Liver (tissue), 9 donors: ENCODE measurements around the gene CPNE4. TPM values are rescaled to one million over a fixed set of nuclear protein-coding genes. Genes with fewer than 3 reads are reported as not detected.

Experiments
- DNase-seq: peaks from one replicate; pipeline ENCODE4 v3.0.0-alpha.2; 2017; ENCODE audit warnings: low spot score
- H3K27ac ChIP-seq, 2 donors: one replicate each; pipeline ENCODE4 v1.7.0; 2013; ENCODE audit warnings: inconsistent platforms in 2 of 2, low read length in 2 of 2, control low read depth in 1 of 2, low read depth in 1 of 2, mild to moderate bottlenecking in 1 of 2
- H3K27me3 ChIP-seq, 4 donors: one replicate each; pipeline versions ENCODE4 v1.6.1 to v1.7.0; 2013; ENCODE audit warnings: low read length in 3 of 4, inconsistent platforms in 1 of 4, mild to moderate bottlenecking in 1 of 4, moderate library complexity in 1 of 4; ENCODE audit not compliant: control insufficient read depth in 4 of 4, insufficient read depth in 4 of 4
- H3K36me3 ChIP-seq, 4 donors: one replicate each; pipeline versions ENCODE4 v1.6.1 to v1.7.0; 2013; ENCODE audit warnings: low read length in 3 of 4, mild to moderate bottlenecking in 3 of 4, low read depth in 1 of 4, moderate library complexity in 1 of 4; ENCODE audit not compliant: control insufficient read depth in 4 of 4, insufficient read depth in 3 of 4
- H3K4me1 ChIP-seq, 4 donors: one replicate each; pipeline versions ENCODE4 v1.6.1 to v1.7.0; 2013; ENCODE audit warnings: low read length in 3 of 4, mild to moderate bottlenecking in 3 of 4, moderate library complexity in 1 of 4; ENCODE audit not compliant: control insufficient read depth in 4 of 4, insufficient read depth in 4 of 4
- H3K4me3 ChIP-seq, 3 donors: one replicate each; pipeline versions ENCODE4 v1.6.1 to v1.7.0; 2013; ENCODE audit warnings: low read length in 3 of 3, control low read depth in 1 of 3, low read depth in 1 of 3, mild to moderate bottlenecking in 1 of 3
- H3K9ac ChIP-seq, 2 donors: one replicate each; pipeline ENCODE4 v1.7.0; 2013; ENCODE audit warnings: low read length in 2 of 2, mild to moderate bottlenecking in 2 of 2, moderate library complexity in 2 of 2, control low read depth in 1 of 2, low read depth in 1 of 2
- H3K9me3 ChIP-seq, 4 donors: one replicate each; pipeline versions ENCODE4 v1.6.1 to v1.7.0; 2013; ENCODE audit warnings: low read length in 3 of 4; ENCODE audit not compliant: control insufficient read depth in 4 of 4
- EGR1 ChIP-seq, 2 donors: IDR thresholded peaks; 2 replicates each; pipeline ENCODE4 v1.6.1; 2016 to 2018; ENCODE audit warnings: antibody characterized with exemption in 2 of 2, low read depth in 2 of 2
- FOXA1 ChIP-seq: IDR thresholded peaks from 2 replicates; pipeline ENCODE4 v1.6.1; 2016; ENCODE audit warnings: antibody characterized with exemption
- FOXA2 ChIP-seq: IDR thresholded peaks from 2 replicates; pipeline ENCODE4 v1.6.1; 2016; ENCODE audit warnings: antibody characterized with exemption
- GABPA ChIP-seq, 2 donors: IDR thresholded peaks in 1 of 2; conservative IDR thresholded peaks in 1 of 2; 2 replicates each; pipeline ENCODE4 v1.6.1; 2016; ENCODE audit warnings: antibody characterized with exemption in 2 of 2, mild to moderate bottlenecking in 1 of 2, moderate library complexity in 1 of 2
- HNF4A ChIP-seq, 2 donors: conservative IDR thresholded peaks; 2 replicates each; pipeline ENCODE4 v1.6.1; 2016; ENCODE audit warnings: antibody characterized with exemption in 2 of 2, mild to moderate bottlenecking in 2 of 2
- HNF4G ChIP-seq: IDR thresholded peaks from 2 replicates; pipeline ENCODE4 v1.6.1; 2016; ENCODE audit warnings: antibody characterized with exemption
- JUND ChIP-seq, 2 donors: IDR thresholded peaks; 2 replicates each; pipeline ENCODE4 v1.6.1; 2016; ENCODE audit warnings: antibody characterized with exemption in 2 of 2
- NR2F2 ChIP-seq: IDR thresholded peaks from 2 replicates; pipeline ENCODE4 v1.6.1; 2016; ENCODE audit warnings: antibody characterized with exemption
- RAD21 ChIP-seq, 2 donors: IDR thresholded peaks; 2 replicates each; pipeline ENCODE4 v1.6.1; 2016; ENCODE audit warnings: antibody characterized with exemption in 2 of 2, mild to moderate bottlenecking in 2 of 2
- RXRA ChIP-seq, 2 donors: IDR thresholded peaks; 2 replicates each; pipeline ENCODE4 v1.6.1; 2017 to 2018; ENCODE audit warnings: antibody characterized with exemption in 2 of 2, mild to moderate bottlenecking in 1 of 2
- SP1 ChIP-seq: IDR thresholded peaks from 2 replicates; pipeline ENCODE4 v1.6.1; 2018; ENCODE audit warnings: antibody characterized with exemption, mild to moderate bottlenecking
- TAF1 ChIP-seq: conservative IDR thresholded peaks from 2 replicates; pipeline ENCODE4 v1.6.1; 2016; ENCODE audit warnings: antibody characterized with exemption, mild to moderate bottlenecking
- YY1 ChIP-seq: IDR thresholded peaks from 2 replicates; pipeline ENCODE4 v1.6.1; 2016; ENCODE audit warnings: antibody characterized with exemption, mild to moderate bottlenecking
- WGBS: extraction: QIAGEN DNeasy Blood & Tissue Kit; methylation state at CpG from one replicate; pipeline ENCODE4 v1.1.7; 2013; 5-methylcytosine and 5-hydroxymethylcytosine counted together
- polyA plus RNA-seq, 2 donors: library from polyadenylated mRNA; stranded (reverse) in 1 of 2; unstranded in 1 of 2; fragments of 200-250 nt in 1 of 2; fragments of >200 nt in 1 of 2; fragmentation: Nextera tagmentation in 1 of 2; extraction: Ambion mirVana in 1 of 2; gene quantifications; one replicate each; pipeline versions ENCODE4 v1.2.1 to v1.2.3, GENCODE V29; 2013 to 2015
- total RNA-seq, 2 donors: library from RNA; depleted of rRNA; stranded (reverse); fragments of >200 nt; gene quantifications; one replicate each; pipeline ENCODE4 v1.2.3, GENCODE V29; 2014
- TF ChIP-seq, protein P1 (sequence below): IDR thresholded peaks from 2 replicates; pipeline ENCODE4 v1.6.1; 2016; ENCODE audit warnings: antibody characterized with exemption, mild to moderate bottlenecking
- TF ChIP-seq, protein P2 (sequence below): IDR thresholded peaks from 2 replicates; pipeline ENCODE4 v1.6.1; 2016; ENCODE audit warnings: antibody characterized with exemption
- TF ChIP-seq, protein P3 (sequence below): IDR thresholded peaks from 2 replicates; pipeline ENCODE4 v1.6.1; 2016; ENCODE audit warnings: antibody characterized with exemption
- TF ChIP-seq, protein P4 (sequence below): IDR thresholded peaks from 2 replicates; pipeline ENCODE4 v1.6.1; 2016; ENCODE audit warnings: antibody characterized with exemption
- TF ChIP-seq, protein P5 (sequence below): fragments of 150-350 bp; IDR thresholded peaks from 2 replicates; pipeline ENCODE4 v1.5.1; 2017; ENCODE audit warnings: improper control_type of control experiment, low read depth, low read length; ENCODE audit not compliant: missing input control
- donor health status: healthy.
- donor health status: healthy.
- donor health status: healthy.
- donor health status: healthy.
- donor health status: healthy.

The CPNE4 gene
- total and polyA plus RNA-seq, 4 donors = under 0.01 to 0.03 TPM; not detected in 2

DNA sequence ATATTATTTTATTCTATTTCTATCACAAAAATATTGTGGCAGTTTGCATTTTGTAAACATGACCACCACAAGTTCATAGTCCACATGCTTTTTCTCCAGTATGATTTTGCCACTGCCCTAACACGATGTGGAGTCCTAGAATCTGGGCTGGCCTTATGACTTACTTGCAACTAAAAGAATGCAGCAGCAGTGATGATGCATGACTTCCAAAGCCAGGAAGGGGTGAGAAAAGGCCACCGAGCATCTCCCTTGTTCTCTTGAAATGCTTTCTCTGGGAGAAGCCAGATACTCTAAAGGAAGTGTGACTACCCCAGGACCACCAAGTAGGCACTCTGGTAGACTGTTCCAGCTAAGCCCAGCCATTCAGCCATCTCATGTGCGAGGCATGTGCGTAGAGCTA lies 340.4 kb downstream of the CPNE4 start:
- Histone ChIP-seq H3K4me3 (no peak overlapping the region), H3K9ac (no peak overlapping the region), H3K27ac (no peak overlapping the region), H3K27me3 (peaks cover 0 to 3% (median 0%) of the 10 kb centered on the region in 4 donors), H3K9me3 (no peaks in the 10 kb centered on the region), H3K4me1 (no peaks in the 10 kb centered on the region), H3K36me3 (no peaks in the 10 kb centered on the region)
- DNase-seq = no peak
- TF ChIP-seq EGR1 (IDR thresholded peaks at IDR 0.05; ENCODE audit: low read depth in 2 of 2) (no peak), YY1 (no peak), RAD21 (IDR thresholded peaks at IDR 0.05) (no peak), TAF1 (no peak), GABPA (IDR thresholded peaks at IDR 0.05 in 1 of 2, conservative IDR thresholded peaks at IDR 0.05 in 1 of 2) (no peak), FOXA1 (no peak), NR2F2 (no peak), FOXA2 (no peak), HNF4A (conservative IDR thresholded peaks at IDR 0.05) (no peak), RXRA (IDR thresholded peaks at IDR 0.05) (no peak), SP1 (no peak), HNF4G (no peak), JUND (IDR thresholded peaks at IDR 0.05) (no peak)
- TF ChIP-seq, protein P1, sequence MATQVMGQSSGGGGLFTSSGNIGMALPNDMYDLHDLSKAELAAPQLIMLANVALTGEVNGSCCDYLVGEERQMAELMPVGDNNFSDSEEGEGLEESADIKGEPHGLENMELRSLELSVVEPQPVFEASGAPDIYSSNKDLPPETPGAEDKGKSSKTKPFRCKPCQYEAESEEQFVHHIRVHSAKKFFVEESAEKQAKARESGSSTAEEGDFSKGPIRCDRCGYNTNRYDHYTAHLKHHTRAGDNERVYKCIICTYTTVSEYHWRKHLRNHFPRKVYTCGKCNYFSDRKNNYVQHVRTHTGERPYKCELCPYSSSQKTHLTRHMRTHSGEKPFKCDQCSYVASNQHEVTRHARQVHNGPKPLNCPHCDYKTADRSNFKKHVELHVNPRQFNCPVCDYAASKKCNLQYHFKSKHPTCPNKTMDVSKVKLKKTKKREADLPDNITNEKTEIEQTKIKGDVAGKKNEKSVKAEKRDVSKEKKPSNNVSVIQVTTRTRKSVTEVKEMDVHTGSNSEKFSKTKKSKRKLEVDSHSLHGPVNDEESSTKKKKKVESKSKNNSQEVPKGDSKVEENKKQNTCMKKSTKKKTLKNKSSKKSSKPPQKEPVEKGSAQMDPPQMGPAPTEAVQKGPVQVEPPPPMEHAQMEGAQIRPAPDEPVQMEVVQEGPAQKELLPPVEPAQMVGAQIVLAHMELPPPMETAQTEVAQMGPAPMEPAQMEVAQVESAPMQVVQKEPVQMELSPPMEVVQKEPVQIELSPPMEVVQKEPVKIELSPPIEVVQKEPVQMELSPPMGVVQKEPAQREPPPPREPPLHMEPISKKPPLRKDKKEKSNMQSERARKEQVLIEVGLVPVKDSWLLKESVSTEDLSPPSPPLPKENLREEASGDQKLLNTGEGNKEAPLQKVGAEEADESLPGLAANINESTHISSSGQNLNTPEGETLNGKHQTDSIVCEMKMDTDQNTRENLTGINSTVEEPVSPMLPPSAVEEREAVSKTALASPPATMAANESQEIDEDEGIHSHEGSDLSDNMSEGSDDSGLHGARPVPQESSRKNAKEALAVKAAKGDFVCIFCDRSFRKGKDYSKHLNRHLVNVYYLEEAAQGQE = no peak
- TF ChIP-seq, protein P2, sequence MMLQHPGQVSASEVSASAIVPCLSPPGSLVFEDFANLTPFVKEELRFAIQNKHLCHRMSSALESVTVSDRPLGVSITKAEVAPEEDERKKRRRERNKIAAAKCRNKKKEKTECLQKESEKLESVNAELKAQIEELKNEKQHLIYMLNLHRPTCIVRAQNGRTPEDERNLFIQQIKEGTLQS = no peak
- TF ChIP-seq, protein P3, sequence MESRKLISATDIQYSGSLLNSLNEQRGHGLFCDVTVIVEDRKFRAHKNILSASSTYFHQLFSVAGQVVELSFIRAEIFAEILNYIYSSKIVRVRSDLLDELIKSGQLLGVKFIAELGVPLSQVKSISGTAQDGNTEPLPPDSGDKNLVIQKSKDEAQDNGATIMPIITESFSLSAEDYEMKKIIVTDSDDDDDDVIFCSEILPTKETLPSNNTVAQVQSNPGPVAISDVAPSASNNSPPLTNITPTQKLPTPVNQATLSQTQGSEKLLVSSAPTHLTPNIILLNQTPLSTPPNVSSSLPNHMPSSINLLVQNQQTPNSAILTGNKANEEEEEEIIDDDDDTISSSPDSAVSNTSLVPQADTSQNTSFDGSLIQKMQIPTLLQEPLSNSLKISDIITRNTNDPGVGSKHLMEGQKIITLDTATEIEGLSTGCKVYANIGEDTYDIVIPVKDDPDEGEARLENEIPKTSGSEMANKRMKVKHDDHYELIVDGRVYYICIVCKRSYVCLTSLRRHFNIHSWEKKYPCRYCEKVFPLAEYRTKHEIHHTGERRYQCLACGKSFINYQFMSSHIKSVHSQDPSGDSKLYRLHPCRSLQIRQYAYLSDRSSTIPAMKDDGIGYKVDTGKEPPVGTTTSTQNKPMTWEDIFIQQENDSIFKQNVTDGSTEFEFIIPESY = no peak
- TF ChIP-seq, protein P4, sequence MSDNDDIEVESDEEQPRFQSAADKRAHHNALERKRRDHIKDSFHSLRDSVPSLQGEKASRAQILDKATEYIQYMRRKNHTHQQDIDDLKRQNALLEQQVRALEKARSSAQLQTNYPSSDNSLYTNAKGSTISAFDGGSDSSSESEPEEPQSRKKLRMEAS = no peak
- TF ChIP-seq, protein P5, sequence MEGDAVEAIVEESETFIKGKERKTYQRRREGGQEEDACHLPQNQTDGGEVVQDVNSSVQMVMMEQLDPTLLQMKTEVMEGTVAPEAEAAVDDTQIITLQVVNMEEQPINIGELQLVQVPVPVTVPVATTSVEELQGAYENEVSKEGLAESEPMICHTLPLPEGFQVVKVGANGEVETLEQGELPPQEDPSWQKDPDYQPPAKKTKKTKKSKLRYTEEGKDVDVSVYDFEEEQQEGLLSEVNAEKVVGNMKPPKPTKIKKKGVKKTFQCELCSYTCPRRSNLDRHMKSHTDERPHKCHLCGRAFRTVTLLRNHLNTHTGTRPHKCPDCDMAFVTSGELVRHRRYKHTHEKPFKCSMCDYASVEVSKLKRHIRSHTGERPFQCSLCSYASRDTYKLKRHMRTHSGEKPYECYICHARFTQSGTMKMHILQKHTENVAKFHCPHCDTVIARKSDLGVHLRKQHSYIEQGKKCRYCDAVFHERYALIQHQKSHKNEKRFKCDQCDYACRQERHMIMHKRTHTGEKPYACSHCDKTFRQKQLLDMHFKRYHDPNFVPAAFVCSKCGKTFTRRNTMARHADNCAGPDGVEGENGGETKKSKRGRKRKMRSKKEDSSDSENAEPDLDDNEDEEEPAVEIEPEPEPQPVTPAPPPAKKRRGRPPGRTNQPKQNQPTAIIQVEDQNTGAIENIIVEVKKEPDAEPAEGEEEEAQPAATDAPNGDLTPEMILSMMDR = no peak
- WGBS = 75% methylated on average over 4 of the region's 4 CpGs
